IPS-15b (cell line): Measurements from ENCODE around the gene PCDHGA10.
"Not testable (repeated sequence)": the region's sequence is repeated elsewhere in the genome, so short reads cannot be mapped to it uniquely, and the experiment has no call there.

ENCODE experiments used
- H3K27me3 ChIP-seq: one replicate; pipeline ENCODE4 v1.6.1; 2013; ENCODE audit warnings: low read length; ENCODE audit not compliant: control insufficient read depth, insufficient read depth
- H3K36me3 ChIP-seq: one replicate; pipeline ENCODE4 v1.6.1; 2013; ENCODE audit warnings: low read length; ENCODE audit not compliant: control insufficient read depth, insufficient read depth
- H3K4me1 ChIP-seq: one replicate; pipeline ENCODE4 v1.6.1; 2013; ENCODE audit warnings: mild to moderate bottlenecking, low read length; ENCODE audit not compliant: control insufficient read depth, insufficient read depth
- H3K4me3 ChIP-seq: one replicate; pipeline ENCODE4 v1.5.1; 2013; ENCODE audit warnings: low read depth, low read length
- H3K9ac ChIP-seq: one replicate; pipeline ENCODE4 v1.6.1; 2013; ENCODE audit warnings: low read depth, mild to moderate bottlenecking, low read length
- H3K9me3 ChIP-seq: one replicate; pipeline ENCODE4 v1.6.1; 2013; ENCODE audit warnings: mild to moderate bottlenecking, low read length; ENCODE audit not compliant: control insufficient read depth, insufficient read depth

Gene PCDHGA10

DNA sequence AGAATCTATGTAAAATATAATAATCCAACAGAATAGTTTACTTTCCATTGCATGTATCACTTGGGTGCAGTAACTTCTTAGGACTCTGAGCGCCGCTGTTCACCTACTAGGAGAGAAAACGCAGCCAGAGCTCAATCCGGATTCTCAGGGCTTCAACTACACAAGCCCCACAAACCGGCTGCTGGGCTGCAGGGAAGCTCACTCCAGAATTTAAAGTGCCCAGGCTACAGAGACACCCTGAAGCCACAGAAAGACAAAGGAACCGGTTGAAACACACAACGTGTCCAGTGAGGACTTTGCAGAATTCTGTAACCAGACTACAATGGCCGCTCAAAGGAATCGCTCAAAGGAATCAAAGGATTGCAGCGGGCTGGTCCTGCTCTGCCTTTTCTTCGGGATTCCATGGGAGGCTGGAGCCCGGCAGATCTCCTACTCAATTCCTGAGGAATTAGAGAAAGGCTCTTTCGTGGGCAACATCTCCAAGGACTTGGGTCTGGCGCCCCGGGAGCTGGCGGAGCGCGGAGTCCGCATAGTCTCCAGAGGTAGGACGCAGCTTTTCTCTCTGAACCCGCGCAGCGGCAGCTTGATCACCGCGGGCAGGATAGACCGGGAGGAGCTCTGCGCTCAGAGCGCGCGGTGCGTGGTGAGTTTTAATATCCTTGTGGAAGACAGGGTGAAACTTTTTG lies at the start of gene PCDHGA10:
PCDHGA10 (plus strand) TSS at position 134 of the 686 bp plus-strand sequence; CDS start at position 323, 189 bp downstream.
- Histone ChIP-seq H3K9ac (peak within 1 kb of the TSS; percentile 28), H3K9me3 (no peaks in the 10 kb centered on the region), H3K27me3 (peaks cover 15% of the 10 kb centered on the region), H3K4me3 (peak within 1 kb of the TSS; percentile 59), H3K36me3 (no peaks in the 10 kb centered on the region), H3K4me1 (no peaks in the 10 kb centered on the region)

DNA sequence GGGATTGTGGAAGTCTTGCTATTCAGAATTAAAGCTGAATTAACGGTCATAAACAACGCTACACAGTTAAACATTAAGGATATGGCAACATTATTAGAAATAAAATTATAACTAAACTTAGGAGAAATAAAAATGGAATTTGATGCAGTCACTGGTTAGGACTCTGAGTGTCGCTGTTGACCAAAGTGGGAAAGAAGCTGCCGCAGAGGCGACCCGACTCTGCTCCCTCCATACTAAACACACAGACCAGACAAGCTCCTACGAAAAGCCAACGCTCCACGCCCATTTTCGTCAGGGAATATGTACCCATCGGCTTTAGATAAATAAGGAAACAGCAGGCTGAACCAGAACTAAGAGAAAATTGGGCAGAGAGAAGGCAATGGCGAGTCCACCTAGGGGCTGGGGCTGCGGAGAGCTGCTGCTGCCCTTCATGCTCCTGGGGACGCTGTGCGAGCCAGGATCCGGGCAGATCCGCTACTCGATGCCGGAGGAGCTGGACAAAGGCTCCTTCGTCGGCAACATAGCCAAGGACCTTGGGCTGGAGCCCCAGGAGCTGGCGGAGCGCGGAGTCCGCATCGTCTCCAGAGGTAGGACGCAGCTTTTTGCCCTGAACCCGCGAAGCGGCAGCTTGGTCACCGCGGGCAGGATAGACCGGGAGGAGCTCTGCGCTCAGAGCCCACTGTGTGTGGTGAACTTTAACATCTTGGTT lies 48.7 kb upstream of the PCDHGA10 start, which contains the start of gene PCDHGA5:
PCDHGA5 (plus strand) TSS at position 211 of the 709 bp plus-strand sequence; CDS start at position 380, 169 bp downstream.
- Histone ChIP-seq H3K4me1 (no peaks in the 10 kb centered on the region), H3K9me3 (peaks cover 10% of the 10 kb centered on the region), H3K4me3 (no peak within 1 kb of the TSS), H3K27me3 (no peaks in the 10 kb centered on the region), H3K9ac (no peak within 1 kb of the TSS), H3K36me3 (no peaks in the 10 kb centered on the region)

DNA sequence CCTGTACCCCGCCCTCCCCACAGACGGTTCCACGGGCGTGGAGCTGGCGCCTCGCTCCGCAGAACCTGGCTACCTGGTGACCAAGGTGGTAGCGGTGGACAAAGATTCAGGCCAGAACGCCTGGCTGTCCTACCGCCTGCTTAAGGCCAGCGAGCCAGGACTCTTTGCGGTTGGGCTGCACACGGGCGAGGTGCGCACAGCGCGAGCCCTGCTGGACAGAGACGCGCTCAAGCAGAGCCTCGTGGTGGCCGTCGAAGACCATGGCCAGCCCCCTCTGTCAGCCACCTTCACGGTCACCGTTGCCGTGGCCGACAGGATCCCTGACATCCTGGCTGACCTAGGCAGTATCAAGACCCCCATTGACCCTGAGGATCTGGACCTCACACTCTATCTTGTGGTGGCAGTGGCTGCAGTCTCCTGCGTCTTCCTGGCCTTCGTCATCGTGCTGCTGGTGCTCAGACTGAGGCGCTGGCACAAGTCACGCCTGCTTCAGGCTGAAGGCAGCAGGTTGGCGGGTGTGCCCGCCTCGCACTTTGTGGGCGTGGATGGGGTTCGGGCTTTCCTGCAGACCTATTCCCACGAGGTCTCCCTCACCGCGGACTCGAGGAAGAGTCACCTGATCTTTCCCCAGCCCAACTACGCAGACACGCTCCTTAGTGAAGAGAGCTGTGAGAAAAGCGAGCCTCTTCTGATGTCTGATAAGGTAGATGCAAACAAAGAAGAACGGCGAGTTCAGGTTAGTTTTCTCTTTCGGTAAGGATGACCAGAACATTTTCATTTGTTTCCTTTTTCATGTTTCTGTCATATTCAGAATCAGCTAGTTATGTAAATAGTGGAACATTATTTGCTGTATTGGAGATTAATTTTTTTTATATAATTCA lies 46.5 kb upstream of the PCDHGA10 start:
- Histone ChIP-seq H3K4me1 (no peaks in the 10 kb centered on the region), H3K4me3 (no peak overlapping the region), H3K9ac (no peak overlapping the region), H3K36me3 (no peaks in the 10 kb centered on the region), H3K9me3 (peaks cover 10% of the 10 kb centered on the region), H3K27me3 (no peaks in the 10 kb centered on the region)

DNA sequence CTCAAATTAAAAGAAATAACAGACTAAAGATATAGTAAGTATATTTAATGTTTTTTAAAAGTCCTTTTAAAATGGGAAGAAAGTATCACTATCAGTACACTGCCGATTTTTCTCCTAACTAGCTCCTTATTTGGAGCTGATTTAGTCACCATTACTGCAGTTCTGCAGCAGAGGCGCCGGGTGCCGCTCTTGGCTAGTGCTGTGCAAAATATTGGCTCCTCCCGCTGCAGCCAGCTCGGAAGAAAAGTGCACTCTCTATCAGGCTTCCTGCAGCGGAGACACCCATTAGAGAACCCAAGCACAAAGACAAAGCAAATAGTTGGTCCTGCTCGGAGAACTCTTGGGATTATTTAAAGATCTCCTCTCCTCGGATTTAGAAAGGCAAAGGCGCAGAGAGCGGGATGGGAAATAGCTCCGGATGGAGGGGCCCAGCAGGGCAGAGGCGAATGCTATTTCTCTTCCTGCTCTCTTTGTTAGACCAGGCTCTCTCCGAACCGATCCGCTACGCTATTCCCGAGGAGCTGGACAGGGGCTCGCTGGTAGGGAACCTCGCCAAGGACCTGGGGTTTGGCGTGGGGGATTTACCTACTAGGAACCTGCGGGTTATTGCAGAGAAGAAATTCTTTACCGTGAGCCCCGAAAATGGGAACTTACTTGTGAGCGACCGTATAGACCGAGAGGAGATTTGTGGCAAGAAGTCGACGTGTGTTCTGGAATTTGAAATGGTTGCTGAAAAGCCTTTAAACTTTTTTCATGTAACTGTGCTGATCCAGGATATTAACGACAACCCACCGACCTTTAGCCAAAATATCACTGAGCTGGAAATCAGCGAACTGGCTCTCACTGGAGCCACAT lies 42.6 kb upstream of the PCDHGA10 start, which contains the start of gene PCDHGB3:
PCDHGB3 (plus strand) TSS at position 249 of the 855 bp plus-strand sequence; CDS start at position 402, 153 bp downstream.
- H3K9me3 ChIP-seq, result peaks cover 6% of the 10 kb centered on the region

DNA sequence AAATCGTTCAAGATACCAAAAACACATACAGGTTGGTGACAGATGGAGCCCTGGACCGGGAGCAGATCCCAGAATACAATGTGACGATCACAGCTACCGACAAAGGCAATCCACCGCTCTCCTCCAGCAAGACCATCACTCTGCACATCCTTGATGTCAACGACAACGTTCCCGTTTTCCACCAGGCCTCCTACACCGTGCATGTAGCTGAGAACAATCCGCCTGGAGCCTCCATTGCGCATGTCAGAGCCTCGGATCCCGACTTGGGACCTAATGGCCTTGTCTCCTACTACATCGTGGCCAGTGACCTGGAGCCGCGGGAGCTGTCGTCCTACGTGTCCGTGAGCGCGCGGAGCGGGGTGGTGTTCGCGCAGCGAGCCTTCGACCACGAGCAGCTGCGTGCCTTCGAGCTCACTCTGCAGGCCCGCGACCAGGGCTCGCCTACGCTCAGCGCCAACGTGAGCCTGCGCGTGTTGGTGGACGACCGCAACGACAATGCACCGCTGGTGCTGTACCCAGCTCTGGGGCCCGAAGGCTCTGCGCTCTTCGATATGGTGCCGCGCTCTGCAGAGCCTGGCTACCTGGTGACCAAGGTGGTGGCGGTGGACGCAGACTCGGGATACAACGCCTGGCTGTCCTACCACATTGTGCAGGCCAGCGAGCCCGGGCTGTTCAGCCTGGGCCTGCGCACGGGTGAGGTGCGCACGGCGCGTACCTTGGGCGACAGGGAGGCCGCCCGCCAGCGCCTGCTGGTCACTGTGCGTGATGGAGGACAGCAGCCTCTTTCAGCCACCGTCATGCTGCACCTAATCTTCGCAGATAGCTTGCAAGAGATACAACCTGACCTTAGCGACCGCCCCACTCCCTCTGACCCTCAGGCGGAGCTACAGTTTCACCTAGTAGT lies 41.0 kb upstream of the PCDHGA10 start:
- H3K9me3 ChIP-seq, result no peaks in the 10 kb centered on the region
- no peak overlapping the region for H3K9ac ChIP-seq
- H3K27me3 ChIP-seq, result no peaks in the 10 kb centered on the region
- H3K4me3 ChIP-seq, result no peak overlapping the region
- peaks cover 3% of the 10 kb centered on the region for H3K36me3 ChIP-seq
- no peaks in the 10 kb centered on the region for H3K4me1 ChIP-seq

More for the DNA sequence above, 42.6 kb upstream of the PCDHGA10 start, which contains the start of gene PCDHGB3:
- Histone ChIP-seq H3K4me3 (peak within 1 kb of the TSS; percentile 30), H3K4me1 (no peaks in the 10 kb centered on the region), H3K36me3 (no peaks in the 10 kb centered on the region), H3K27me3 (no peaks in the 10 kb centered on the region), H3K9ac (no peak within 1 kb of the TSS)

DNA sequence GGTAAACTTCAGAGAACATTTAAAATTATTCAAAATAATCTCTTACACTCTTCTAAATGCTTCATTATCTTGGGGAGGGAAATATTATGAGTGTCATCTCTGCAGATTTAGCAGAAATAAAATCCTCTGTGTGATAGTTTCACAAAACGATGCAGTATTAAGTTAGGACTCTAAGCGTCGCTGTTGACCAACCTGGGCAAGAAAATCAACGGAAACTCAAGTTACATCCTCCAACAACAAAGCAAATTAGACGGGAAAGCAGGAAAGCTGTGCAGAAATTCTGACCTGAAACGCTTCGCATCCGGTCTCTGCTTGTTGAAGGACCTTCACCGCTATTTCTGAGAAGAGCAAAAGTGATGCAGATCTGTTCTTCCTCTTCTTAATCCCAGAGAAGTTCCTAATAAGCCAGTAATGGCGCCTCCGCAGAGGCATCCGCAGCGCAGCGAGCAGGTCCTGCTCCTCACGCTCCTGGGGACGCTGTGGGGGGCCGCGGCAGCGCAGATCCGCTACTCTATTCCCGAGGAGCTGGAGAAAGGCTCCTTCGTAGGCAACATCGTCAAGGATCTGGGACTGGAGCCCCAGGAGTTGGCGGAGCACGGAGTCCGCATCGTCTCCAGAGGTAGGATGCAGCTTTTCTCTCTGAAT lies 39.0 kb upstream of the PCDHGA10 start, which contains the start of gene PCDHGA6:
PCDHGA6 (plus strand) TSS at position 219 of the 645 bp plus-strand sequence; CDS start at position 412, 193 bp downstream.
- H3K4me3 ChIP-seq, result no peak within 1 kb of the TSS
- no peaks in the 10 kb centered on the region for H3K9me3 ChIP-seq
- H3K27me3 ChIP-seq, result no peaks in the 10 kb centered on the region
- H3K9ac ChIP-seq, result no peak within 1 kb of the TSS
- H3K4me1 ChIP-seq, result no peaks in the 10 kb centered on the region
- H3K36me3 ChIP-seq, result peaks cover 3% of the 10 kb centered on the region

DNA sequence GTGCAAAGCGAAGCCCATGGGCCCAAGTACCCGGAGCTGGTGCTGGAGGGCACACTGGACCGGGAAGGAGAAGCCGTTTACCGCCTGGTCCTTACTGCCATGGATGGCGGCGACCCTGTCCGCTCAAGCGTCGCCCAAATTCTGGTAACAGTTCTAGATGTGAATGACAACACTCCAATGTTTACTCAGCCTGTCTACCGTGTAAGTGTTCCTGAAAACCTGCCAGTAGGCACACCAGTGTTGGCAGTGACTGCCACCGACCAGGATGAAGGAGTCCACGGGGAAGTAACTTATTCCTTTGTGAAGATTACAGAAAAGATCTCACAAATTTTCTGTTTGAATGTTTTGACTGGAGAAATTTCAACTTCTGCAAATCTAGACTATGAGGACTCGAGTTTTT lies 38.2 kb upstream of the PCDHGA10 start:
- Histone ChIP-seq H3K9me3 (no peaks in the 10 kb centered on the region), H3K36me3 (peaks cover 3% of the 10 kb centered on the region), H3K27me3 (no peaks in the 10 kb centered on the region), H3K9ac (no peak overlapping the region), H3K4me1 (no peaks in the 10 kb centered on the region), H3K4me3 (no peak overlapping the region)

DNA sequence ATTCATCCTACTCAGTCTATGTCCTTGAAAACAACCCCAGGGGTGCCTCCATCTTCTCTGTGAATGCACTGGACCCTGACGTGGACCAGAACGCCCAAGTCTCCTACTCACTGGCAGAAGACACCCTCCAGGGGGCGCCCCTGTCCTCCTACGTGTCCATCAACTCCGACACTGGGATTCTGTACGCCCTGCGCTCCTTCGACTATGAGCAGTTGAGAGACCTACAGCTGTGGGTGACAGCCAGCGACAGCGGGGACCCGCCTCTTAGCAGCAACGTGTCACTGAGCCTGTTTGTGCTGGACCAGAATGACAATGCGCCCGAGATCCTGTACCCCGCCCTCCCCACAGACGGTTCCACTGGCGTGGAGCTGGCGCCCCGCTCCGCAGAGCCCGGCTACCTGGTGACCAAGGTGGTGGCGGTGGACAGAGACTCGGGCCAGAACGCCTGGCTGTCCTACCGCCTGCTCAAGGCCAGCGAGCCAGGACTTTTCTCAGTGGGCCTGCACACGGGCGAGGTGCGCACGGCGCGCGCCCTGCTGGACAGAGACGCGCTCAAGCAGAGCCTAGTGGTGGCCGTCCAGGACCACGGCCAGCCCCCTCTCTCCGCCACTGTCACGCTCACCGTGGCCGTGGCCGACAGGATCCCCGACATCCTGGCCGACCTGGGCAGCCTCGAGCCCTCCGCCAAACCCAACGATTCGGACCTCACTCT lies 37.2 kb upstream of the PCDHGA10 start:
- not testable (repeated sequence) for H3K9me3 ChIP-seq, H3K4me1 ChIP-seq, H3K36me3 ChIP-seq, H3K27me3 ChIP-seq, H3K9ac ChIP-seq, H3K4me3 ChIP-seq

DNA sequence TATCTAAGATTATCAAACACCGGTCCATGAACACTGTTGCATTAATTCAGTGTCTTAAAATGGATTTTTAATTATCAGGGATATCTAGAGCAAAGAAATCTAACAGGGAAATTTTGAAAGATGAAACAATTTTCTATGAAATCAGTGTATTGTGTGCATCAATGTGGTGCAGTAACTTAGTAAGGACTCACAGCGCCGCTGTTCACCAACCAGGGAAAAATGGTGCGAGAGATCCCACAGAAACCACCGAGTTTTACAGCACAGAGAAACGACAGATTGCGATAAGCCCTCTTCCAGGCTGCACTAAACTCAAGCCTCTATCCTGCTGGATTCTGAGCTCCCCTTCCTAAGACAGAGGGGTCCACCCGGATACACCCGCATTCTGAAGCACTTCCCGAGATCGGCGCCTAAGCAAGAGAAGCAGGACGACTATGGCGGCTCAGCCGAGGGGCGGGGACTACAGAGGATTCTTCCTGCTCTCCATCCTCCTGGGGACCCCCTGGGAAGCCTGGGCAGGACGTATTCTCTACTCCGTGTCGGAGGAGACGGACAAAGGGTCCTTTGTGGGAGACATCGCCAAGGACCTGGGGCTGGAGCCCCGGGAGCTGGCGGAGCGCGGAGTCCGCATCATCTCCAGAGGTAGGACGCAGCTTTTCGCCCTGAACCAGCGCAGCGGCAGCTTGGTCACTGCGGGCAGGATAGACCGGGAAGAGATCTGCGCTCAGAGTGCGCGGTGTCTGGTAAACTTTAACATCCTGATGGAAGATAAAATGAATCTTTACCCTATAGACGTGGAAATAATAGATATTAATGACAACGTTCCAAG lies 30.1 kb upstream of the PCDHGA10 start, which contains the start of gene PCDHGA7:
PCDHGA7 (plus strand) TSS at position 274 of the 826 bp plus-strand sequence; CDS start at position 432, 158 bp downstream.
- Histone ChIP-seq H3K9ac (peak within 1 kb of the TSS; percentile 65), H3K36me3 (peaks cover 2% of the 10 kb centered on the region), H3K9me3 (no peaks in the 10 kb centered on the region), H3K4me1 (no peaks in the 10 kb centered on the region), H3K27me3 (peaks cover 7% of the 10 kb centered on the region), H3K4me3 (peak within 1 kb of the TSS; percentile 75)
